ENCODE results near the gene RAB5IF.
A peak's percentile ranks its signal among the peaks of the same experiment; 100 is the strongest.
"Not testable (repeated sequence)": the region's sequence is repeated elsewhere in the genome, so short reads cannot be mapped to it uniquely, and the experiment has no call there.

Gene RAB5IF

GRCh38 chr20:36605399-36606157 lies at the start of gene RAB5IF:
Gene RAB5IF (plus strand): TSS chr20:36605779. CDS start chr20:36605952, 173 bp downstream.
- peak; percentile 100 for DNase-seq (ENCODE audit: low read depth)
- H3K4me3 ChIP-seq (ENCODE audit: low read depth, low read length) = peak within 1 kb of the TSS; percentile 99
- TF ChIP-seq, protein P1, sequence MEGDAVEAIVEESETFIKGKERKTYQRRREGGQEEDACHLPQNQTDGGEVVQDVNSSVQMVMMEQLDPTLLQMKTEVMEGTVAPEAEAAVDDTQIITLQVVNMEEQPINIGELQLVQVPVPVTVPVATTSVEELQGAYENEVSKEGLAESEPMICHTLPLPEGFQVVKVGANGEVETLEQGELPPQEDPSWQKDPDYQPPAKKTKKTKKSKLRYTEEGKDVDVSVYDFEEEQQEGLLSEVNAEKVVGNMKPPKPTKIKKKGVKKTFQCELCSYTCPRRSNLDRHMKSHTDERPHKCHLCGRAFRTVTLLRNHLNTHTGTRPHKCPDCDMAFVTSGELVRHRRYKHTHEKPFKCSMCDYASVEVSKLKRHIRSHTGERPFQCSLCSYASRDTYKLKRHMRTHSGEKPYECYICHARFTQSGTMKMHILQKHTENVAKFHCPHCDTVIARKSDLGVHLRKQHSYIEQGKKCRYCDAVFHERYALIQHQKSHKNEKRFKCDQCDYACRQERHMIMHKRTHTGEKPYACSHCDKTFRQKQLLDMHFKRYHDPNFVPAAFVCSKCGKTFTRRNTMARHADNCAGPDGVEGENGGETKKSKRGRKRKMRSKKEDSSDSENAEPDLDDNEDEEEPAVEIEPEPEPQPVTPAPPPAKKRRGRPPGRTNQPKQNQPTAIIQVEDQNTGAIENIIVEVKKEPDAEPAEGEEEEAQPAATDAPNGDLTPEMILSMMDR (IDR thresholded peaks at IDR 0.05; ENCODE audit: insufficient read depth, low read depth, low read length, missing control alignments) = peak; percentile 94

GRCh38 chr20:36562724-36563123 lies 42.9 kb upstream of the RAB5IF start:
- TF ChIP-seq, protein P1 (IDR thresholded peaks at IDR 0.05; ENCODE audit: insufficient read depth, low read depth, low read length, missing control alignments) = no peak
- no peak overlapping the region for H3K4me3 ChIP-seq (ENCODE audit: low read depth, low read length)
- DNase-seq (ENCODE audit: low read depth) = no peak

DNA sequence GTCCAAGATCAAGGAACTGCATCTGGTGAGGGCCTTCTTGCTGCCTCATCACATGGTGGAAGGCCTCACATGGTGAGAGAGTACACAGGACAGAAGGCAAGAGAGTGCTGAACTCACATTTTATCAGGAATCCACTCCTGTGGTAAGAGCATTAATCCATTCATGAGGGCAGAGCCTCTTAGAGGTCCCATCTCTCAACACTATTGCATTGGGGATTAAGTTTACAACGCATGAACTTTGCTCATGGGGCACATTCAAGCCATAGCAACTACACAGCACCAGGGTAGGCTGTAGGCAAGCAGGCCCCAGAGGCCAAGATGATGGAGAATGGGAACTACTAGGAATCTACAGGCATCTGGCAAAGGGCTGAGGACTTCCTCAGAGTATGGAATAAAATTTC lies 42.2 kb upstream of the RAB5IF start:
- DNase-seq (ENCODE audit: low read depth) = no peak
- TF ChIP-seq, protein P1 (IDR thresholded peaks at IDR 0.05; ENCODE audit: insufficient read depth, low read depth, low read length, missing control alignments) = no peak
- no peak overlapping the region for H3K4me3 ChIP-seq (ENCODE audit: low read depth, low read length)

GRCh38 chr20:36564078-36564725 lies 41.4 kb upstream of the RAB5IF start:
- H3K4me3 ChIP-seq (ENCODE audit: low read depth, low read length) = not testable (repeated sequence)

GRCh38 chr20:36564726-36565121 lies 40.9 kb upstream of the RAB5IF start:
- H3K4me3 ChIP-seq (ENCODE audit: low read depth, low read length) = not testable (repeated sequence)

More at GRCh38 chr20:36564078-36564725, 41.4 kb upstream of the RAB5IF start:
- not testable (repeated sequence) for DNase-seq (ENCODE audit: low read depth)

DNA sequence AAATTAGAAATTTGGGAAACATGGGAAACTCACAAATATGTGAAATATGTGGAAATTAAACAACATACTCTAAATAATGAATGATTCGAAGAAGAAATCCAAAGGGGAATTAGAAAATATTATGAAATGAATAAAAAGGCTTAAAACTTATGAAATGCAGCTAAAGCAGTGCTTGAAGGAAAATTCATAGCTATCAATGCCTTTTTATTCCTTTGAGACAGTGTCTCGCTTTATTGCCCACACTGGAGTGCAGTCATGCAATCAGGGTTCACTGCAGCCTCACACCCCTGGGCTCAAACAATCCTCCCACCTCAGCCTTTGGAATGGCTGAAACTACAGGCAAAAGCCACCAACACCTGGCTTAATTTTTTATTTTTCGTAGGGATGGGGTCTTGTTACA lies 40.1 kb upstream of the RAB5IF start:
- H3K4me3 ChIP-seq (ENCODE audit: low read depth, low read length) = no peak overlapping the region
- DNase-seq (ENCODE audit: low read depth) = no peak
- TF ChIP-seq, protein P1 (IDR thresholded peaks at IDR 0.05; ENCODE audit: insufficient read depth, low read depth, low read length, missing control alignments) = no peak

More at GRCh38 chr20:36564726-36565121, 40.9 kb upstream of the RAB5IF start:
- not testable (repeated sequence) for DNase-seq (ENCODE audit: low read depth)

DNA sequence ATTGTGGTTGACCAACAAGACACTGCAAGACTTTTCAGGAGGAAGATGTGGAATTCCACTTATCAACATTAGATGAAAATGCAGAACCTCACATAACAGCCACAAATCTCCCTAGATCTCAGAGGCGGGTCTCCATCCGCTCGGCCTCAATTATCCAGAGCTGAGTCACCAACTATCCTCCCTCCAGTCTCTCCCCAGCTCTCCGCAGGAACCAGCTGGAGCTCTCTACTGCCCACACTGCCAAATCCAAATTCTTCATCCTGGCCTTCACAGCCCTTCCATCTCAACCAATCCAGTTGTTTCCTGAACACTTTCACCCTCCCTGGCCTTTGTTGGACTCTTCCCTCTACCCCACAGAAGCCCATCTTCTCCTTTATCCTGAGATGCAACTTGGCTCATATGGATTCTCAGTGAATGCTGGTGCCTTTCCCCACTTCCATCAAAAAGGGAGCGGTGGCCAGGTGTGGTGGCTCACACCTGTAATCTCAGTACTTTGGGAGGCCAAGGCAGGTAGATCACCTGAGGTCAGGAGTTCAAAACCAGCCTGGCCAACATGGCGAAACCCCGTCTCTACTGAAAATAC lies 35.6 kb upstream of the RAB5IF start:
- TF ChIP-seq, protein P1 (IDR thresholded peaks at IDR 0.05; ENCODE audit: insufficient read depth, low read depth, low read length, missing control alignments) = no peak
- DNase-seq (ENCODE audit: low read depth) = no peak
- H3K4me3 ChIP-seq (ENCODE audit: low read depth, low read length) = no peak overlapping the region
